Fibroblast of gingiva (primary cell): Measurements from ENCODE around the gene ORM1.
"Not testable (repeated sequence)": the region's sequence is repeated elsewhere in the genome, so short reads cannot be mapped to it uniquely, and the experiment has no call there.

Source experiments
- DNase-seq: peaks from one replicate; pipeline ENCODE4 v3.0.0-alpha.2; 2011; ENCODE audit warnings: low read depth

The ORM1 gene

GRCh38 chr9:114325684-114326254, 2.9 kb downstream of the ORM1 start:
- DNase-seq, result not testable (repeated sequence)

GRCh38 chr9:114327749-114328148, 4.9 kb downstream of the ORM1 start:
- no peak for DNase-seq

DNA sequence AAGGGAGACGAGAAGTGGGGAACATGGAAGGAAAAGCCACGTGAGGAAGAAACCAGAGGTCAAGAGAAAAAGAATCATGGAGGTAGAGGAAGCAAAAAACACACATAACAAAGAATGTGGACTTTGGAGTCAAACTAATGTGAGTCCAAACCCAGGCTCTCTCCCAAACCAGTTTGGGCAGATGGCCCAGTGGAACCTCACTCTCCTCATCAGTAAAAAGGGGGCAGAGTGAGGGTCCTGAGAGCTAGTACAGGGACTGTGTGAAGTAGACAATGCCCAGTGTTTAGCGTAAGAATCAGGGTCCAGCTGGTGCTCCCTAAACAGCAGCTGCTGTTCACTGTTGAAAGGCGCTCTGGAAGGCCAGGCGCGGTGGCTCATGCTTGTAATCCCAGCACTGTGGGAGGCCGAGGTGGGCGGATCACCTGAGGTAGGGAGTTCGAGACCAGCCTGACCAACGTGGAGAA, 5.5 kb downstream of the ORM1 start:
- not testable (repeated sequence) for DNase-seq

GRCh38 chr9:114328937-114329624, 6.2 kb downstream of the ORM1 start:
- DNase-seq, result not testable (repeated sequence)

DNA sequence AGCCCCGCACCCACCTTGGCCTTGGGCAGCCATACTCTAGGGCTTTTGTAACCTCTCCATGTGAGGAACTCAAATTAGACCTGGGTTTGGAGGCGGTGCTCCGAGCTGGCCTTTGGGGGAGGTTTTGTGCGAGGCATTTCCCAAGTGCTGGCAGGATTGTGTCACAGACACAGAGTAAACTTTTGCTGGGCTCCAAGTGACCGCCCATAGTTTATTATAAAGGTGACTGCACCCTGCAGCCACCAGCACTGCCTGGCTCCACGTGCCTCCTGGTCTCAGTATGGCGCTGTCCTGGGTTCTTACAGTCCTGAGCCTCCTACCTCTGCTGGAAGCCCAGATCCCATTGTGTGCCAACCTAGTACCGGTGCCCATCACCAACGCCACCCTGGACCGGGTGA, 6.7 kb downstream of the ORM1 start, which contains the start of gene ORM2:
ORM2 (plus strand) TSS at position 245 of the 398 bp plus-strand sequence; CDS start at position 281, 36 bp downstream.
- not testable (repeated sequence) for DNase-seq

DNA sequence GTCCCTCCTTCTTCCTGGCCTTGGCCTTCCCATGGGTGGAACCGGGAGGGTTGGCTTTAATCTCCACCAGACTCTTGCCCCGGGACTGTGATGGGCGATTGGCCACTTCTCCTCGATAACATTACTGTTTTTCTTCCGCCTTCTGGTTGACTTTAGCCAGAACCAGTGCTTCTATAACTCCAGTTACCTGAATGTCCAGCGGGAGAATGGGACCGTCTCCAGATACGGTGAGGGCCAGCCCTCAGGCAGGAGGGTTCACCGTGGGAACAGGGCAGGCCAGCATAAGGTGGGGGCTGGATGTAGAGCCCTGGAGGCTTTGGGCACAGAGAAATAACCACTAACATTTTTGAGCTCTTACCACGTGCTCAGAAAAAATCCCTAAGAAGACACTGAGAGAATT, 7.7 kb downstream of the ORM1 start:
- DNase-seq, result no peak

DNA sequence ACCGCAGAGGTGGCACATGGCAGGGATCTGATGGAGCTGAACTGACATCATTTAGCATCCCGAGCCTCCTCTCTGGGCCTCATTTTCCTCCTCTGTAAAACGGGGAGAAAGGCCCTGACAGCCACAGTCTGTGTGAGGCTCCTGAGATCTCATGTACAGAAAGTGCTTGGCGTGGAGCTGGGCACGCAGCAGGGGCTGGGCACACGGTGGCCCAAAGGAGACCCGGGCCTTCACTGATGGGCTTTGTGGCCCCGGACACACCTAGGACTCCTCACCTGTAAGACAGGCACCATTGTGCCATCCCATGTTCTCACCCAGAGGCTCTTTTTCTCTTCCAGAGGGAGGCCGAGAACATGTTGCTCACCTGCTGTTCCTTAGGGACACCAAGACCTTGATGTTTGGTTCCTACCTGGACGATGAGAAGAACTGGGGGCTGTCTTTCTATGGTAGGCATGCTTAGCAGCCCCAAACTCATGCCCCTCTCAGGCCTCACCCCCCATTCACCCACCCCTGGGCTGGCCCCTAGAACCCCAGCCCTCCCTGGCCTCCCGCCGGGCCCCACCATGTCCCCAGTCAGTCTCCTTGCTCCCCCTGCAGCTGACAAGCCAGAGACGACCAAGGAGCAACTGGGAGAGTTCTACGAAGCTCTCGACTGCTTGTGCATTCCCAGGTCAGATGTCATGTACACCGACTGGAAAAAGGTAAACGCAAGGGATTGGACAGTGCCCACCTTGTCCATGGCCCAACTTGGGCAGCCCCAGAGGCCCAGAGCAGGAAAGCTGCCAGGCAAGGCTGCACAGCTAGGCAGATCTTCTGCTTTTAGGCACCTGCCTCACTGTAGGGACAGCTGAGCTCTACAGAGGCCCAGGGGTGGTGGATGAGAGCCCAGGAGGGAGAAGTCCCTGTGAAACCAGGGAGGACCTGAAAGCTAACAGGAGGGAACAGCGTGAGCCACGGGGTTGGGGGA, 8.6 kb downstream of the ORM1 start:
- not testable (repeated sequence) for DNase-seq

DNA sequence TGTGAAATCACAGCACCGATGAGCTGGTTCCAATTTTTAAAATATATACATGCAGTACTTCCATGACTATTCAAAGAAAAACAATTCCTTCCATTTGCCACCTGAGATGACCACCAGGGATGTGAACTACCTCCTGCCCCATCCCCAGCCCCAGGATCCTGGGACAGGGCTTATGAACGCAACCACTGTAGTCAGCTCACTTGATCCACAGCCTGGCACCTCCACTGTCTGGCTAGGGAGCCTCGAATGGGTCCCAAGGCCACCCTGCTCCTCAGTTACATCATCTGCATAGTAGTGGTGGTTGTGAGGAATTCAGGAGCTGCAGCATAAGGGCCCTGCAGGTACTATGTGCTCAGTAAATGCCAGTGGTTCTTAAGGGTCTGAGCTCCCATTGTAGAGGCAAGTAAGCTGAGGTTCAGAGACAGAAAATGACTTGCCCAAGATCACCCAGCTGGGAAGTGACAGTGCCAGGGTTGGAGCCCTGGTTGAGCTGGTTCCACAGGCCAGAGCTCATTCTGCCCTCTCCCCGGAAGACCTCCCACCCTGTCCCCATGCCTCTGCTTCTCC, 9.7 kb downstream of the ORM1 start:
- not testable (repeated sequence) for DNase-seq

DNA sequence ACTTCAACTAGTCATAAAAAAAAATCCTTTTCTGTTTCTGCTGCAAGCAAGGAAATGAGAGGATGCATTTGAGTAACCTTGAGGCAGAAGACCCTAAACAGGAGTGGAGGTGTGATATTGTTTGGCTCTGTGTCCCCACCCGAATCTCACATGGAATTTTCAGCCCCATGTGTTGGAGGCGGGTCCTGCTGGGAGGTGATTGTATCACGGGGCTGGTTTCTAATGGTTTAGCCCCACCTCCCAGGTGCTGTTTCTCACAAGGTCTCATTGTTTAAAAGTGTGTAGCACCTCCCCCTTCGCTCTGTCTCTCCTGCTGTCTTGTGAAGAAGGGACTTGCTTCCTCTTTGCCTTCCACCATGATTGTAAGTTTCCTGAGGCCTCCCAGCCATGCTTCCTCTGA, 10.8 kb downstream of the ORM1 start:
- not testable (repeated sequence) for DNase-seq

GRCh38 chr9:114334490-114334889, 11.6 kb downstream of the ORM1 start:
- no peak for DNase-seq

- DNase-seq, result no peak
Observed at GRCh38 chr9:114335745-114336144, 12.8 kb downstream of the ORM1 start.

DNA sequence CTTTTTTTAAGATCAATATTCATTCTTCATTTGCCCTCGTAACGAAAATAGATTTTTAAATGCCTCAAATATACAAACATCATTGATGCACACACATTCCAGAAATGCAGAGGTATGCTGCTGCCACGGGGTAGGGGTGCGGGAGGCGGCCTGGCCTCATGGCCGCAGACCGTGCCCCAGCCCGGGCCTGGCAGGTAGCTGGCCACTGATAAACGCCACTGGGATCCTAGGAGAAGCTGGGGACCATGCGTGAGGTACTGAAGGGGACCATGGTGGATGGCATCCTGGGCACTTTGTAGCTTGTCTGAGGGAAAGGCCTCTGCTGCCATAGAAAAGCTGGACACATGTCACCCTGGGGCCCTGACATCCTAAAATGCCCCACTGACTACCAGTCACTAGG, 13.3 kb downstream of the ORM1 start:
- DNase-seq, result no peak

DNA sequence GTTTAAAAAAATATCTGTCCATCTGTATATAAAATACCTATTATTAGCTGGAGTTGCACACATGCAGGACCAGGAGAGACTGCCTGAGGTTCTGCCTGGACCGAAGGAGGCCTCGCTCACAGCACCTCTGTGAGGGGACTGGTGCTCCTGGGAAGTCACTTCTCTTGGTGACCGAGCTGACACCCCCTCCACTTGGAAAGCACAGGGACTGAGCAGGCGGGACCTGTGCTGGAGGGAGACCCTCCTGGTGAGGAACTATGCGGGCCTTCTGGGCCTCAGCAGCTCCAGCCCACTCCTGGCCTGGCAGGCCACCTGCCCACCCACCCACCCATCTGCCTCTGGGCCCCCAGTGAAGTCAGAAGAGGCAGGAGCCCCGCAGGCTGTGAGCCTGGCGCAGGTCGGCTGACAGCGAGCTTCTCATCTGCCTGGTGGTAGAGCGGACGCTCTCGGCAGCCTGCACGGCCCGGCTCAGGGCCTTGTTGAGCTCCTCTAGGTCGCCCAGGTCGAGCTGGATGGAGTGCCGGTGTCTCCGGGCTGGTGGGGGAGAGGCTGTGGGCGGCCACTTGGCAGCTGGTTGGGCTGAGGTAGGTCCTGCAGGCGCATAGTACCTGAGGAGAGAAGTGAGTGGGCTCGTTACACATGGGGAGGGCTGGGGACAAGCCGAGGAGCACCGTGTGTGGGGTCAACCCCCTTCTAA, 13.9 kb downstream of the ORM1 start:
- no peak for DNase-seq

- DNase-seq, result no peak
Observed at GRCh38 chr9:114338187-114338586, 15.3 kb downstream of the ORM1 start.

- peak; percentile 24 for DNase-seq
Observed at GRCh38 chr9:114339130-114339908, 16.4 kb downstream of the ORM1 start.

DNA sequence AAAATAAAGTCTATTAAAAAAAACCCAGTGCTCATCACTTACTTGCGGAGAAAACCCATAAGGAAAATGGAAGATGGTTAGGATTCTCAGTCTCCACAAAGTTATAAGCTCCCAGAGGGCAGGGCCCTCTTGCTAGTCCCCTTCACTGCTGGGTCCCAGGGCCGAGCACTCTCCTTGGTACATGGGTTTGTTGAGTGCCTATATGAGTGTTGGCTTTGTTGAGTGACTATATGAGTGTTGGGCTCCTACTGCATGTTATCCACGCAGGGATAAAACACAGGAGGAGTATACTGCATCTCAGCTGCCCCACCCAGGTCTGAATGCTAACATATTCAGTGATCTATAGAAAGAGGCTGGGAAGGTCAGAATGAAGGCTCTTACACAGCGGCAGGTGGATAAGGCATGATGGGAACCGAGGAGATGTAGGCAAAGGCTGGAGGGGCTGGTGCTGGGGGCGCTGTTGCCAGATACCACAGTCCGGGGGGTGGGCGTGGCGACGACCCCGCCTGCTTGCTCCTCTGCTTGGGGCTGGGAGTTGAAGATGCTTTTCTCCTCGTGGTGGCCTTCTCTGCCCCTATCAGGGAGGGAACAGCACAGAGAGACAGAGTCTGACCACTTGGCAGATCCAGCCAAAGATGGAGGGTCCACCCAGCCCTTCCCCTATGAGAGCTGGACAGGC, 18.4 kb downstream of the ORM1 start:
- no peak for DNase-seq

GRCh38 chr9:114341991-114342390, 19.1 kb downstream of the ORM1 start:
- DNase-seq, result no peak

- no peak for DNase-seq
Observed at GRCh38 chr9:114342755-114343440, 20.0 kb downstream of the ORM1 start.

DNA sequence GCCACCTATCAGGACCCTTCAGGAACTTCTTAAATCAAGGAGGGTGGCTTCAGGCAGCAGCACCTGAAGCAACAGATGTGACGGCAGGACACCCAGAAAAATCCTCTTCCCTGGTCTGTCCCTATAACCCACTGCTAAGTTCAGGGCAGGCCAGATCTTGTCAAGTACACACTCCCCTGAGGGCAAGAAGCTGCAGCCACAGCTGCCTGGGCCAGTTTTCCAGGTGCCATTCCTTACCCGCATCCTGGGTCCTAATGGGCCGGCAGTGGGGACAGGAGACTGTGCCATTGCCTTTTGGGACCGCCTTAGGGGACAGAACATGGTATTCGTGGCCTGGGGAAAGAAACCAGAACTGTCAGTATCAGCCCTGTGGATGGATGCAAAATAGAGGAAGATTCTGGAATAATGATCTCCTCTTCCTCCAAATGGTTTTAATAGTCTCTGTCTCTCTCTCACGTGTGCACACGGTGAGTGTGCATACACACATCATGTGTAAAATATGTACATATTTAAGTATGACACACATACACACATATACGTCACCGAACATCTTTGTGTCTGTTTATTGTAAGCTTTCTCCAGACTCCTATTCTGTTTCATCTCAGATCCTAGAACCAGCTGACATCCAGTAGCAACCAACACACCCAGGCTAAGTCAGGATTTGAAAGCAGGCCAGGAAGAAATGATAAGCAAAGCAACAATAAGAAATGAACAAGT, 20.7 kb downstream of the ORM1 start:
- no peak for DNase-seq
